Esophagus (tissue), 2 donors: Measurements from ENCODE around the gene BFAR. TPM values are rescaled to one million over a fixed set of nuclear protein-coding genes. Genes with fewer than 3 reads are reported as not detected.
"Not testable (repeated sequence)": the region's sequence is repeated elsewhere in the genome, so short reads cannot be mapped to it uniquely, and the experiment has no call there.

Experiments used
- H3K27ac ChIP-seq, 2 donors: one replicate each; pipeline ENCODE4 v1.5.1; 2013; ENCODE audit warnings: low read depth in 2 of 2, mild to moderate bottlenecking in 2 of 2, inconsistent platforms in 1 of 2, low read length in 1 of 2, moderate library complexity in 1 of 2
- H3K27me3 ChIP-seq, 2 donors: one replicate each; pipeline ENCODE4 v1.6.1; 2013; ENCODE audit warnings: low read length in 2 of 2, control low read depth in 1 of 2, mild to moderate bottlenecking in 1 of 2; ENCODE audit not compliant: insufficient read depth in 2 of 2, control insufficient read depth in 1 of 2
- H3K36me3 ChIP-seq, 2 donors: one replicate each; pipeline ENCODE4 v1.6.1; 2013; ENCODE audit warnings: low read length in 1 of 2; ENCODE audit not compliant: control insufficient read depth in 2 of 2, insufficient read depth in 2 of 2
- H3K4me1 ChIP-seq, 2 donors: one replicate each; pipeline ENCODE4 v1.6.1; 2013; ENCODE audit warnings: low read length in 1 of 2; ENCODE audit not compliant: control insufficient read depth in 2 of 2, insufficient read depth in 2 of 2
- H3K4me3 ChIP-seq, 2 donors: one replicate each; pipeline ENCODE4 v1.5.1; 2013; ENCODE audit warnings: low read length in 2 of 2, mild to moderate bottlenecking in 2 of 2, low read depth in 1 of 2, moderate library complexity in 1 of 2
- H3K9me3 ChIP-seq, 2 donors: one replicate each; pipeline ENCODE4 v1.6.1; 2013; ENCODE audit warnings: mild to moderate bottlenecking in 2 of 2, low read depth in 1 of 2, low read length in 1 of 2, moderate library complexity in 1 of 2; ENCODE audit not compliant: control insufficient read depth in 2 of 2, insufficient read depth in 1 of 2
- WGBS, 2 donors: extraction: QIAGEN DNeasy Blood & Tissue Kit; methylation state at CpG; one replicate each; pipeline ENCODE4 v1.1.7; 2013; 5-methylcytosine and 5-hydroxymethylcytosine counted together
- polyA plus RNA-seq, 2 donors: library from polyadenylated mRNA; stranded (reverse); fragments of 200-250 nt; gene quantifications; one replicate each; pipeline ENCODE4 v1.2.3, GENCODE V29; 2013
- donor health status: healthy with polysubstance abuse.
- donor health status: Bipolar disorder and iron deficiency.

Gene BFAR
- polyA plus RNA-seq, 2 donors, result 14.9 to 18.7 TPM

- H3K27ac ChIP-seq, result no peak overlapping the region
- no peaks in the 10 kb centered on the region for H3K36me3 ChIP-seq
- H3K9me3 ChIP-seq, result peaks cover 0 to 2% of the 10 kb centered on the region in 2 donors
- no peaks in the 10 kb centered on the region for H3K27me3 ChIP-seq
- WGBS, 2 donors, result 94 to 95% methylated on average over 4 of the region's 4 CpGs
- H3K4me1 ChIP-seq, result no peaks in the 10 kb centered on the region
- no peak overlapping the region for H3K4me3 ChIP-seq
Measured at GRCh38 chr16:14681115-14681514, 48.4 kb downstream of the BFAR start.

- Histone ChIP-seq H3K27ac (no peak overlapping the region), H3K9me3 (peaks cover 0 to 2% of the 10 kb centered on the region in 2 donors), H3K27me3 (no peaks in the 10 kb centered on the region), H3K4me3 (no peak overlapping the region), H3K4me1 (no peaks in the 10 kb centered on the region), H3K36me3 (no peaks in the 10 kb centered on the region)
- 71 to 78% methylated on average over 8 of the region's 8 CpGs for WGBS, 2 donors
Measured at GRCh38 chr16:14682121-14682520, 49.4 kb downstream of the BFAR start.

- H3K9me3 ChIP-seq, H3K4me1 ChIP-seq, H3K27ac ChIP-seq, H3K27me3 ChIP-seq, H3K36me3 ChIP-seq, H3K4me3 ChIP-seq: not testable (repeated sequence)
- 80 to 83% methylated on average over 15 of the region's 15 CpGs for whole genome bisulfite sequencing, 2 donors
Measured at GRCh38 chr16:14685870-14686793, 53.4 kb downstream of the BFAR start.

GRCh38 chr16:14694129-14694528 lies 61.4 kb downstream of the BFAR start, which contains the start of gene PLA2G10:
Gene PLA2G10 (minus strand): TSS chr16:14694308. CDS start chr16:14694229, 79 bp downstream.
- WGBS, 2 donors, result no CpG with 5 or more reads among the region's 28 CpGs

GRCh38 chr16:14701859-14702258 lies 69.1 kb downstream of the BFAR start:
- not testable (repeated sequence) for H3K27ac ChIP-seq, H3K4me3 ChIP-seq, H3K36me3 ChIP-seq, H3K27me3 ChIP-seq, H3K9me3 ChIP-seq, H3K4me1 ChIP-seq
- 25 to 36% methylated on average over 1 to 2 of the region's 7 CpGs for WGBS, 2 donors

More at GRCh38 chr16:14694129-14694528, 61.4 kb downstream of the BFAR start, which contains the start of gene PLA2G10:
- H3K36me3 ChIP-seq, H3K9me3 ChIP-seq, H3K4me1 ChIP-seq, H3K27me3 ChIP-seq, H3K27ac ChIP-seq, H3K4me3 ChIP-seq: not testable (repeated sequence)

GRCh38 chr16:14702672-14703071 lies 69.9 kb downstream of the BFAR start:
- WGBS, 2 donors, result no CpG with 5 or more reads among the region's 11 CpGs
- not testable (repeated sequence) for H3K4me1 ChIP-seq, H3K9me3 ChIP-seq, H3K36me3 ChIP-seq, H3K27me3 ChIP-seq, H3K4me3 ChIP-seq, H3K27ac ChIP-seq

DNA sequence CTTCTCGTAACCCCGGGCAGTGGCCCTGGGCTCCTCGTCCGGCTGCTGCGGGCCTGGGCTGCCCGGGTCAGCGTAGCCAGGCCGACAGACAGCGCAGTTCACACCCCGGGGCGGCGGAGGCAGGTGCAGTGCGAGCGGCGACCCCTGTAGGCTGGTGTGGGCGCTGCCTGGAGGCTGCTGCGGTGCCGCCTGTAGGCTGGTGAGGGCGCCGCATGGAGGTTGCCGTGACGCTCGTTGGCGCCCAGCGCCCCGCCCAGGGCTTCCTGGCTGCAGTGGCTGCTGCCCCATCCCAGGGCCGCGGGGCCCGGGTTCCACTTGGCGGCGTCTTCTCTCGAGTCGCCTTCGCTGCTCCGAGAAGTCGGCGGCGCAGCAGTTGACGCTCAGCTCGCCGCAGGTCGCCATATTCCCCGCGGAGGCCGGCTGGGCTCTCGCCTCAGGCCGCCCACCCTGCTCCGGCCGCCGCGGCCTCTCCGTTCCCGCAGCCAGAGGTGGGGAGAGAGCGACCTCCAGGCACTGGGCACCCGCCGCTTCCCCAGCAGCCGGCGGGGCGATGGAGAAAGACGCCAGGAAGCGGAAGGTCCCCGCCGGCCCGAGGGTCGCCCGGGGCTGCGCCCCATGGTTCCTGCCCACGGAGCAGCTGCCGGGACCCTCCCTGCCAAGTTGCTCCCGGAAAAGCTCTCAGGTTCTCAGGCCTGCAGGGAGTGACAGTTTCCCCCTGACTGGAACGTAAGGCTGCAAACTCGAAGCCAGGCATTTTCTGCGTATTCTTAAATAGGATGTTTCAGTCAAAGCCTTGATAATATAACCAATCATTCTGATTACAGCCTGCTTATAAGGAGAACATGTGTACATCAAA lies 70.6 kb downstream of the BFAR start, which contains the start of gene NPIPA3:
Gene NPIPA3 (plus strand): TSS at position 256 of the 856 bp plus-strand sequence. CDS start 5,533 bp downstream, outside the sequence.
- not testable (repeated sequence) for H3K4me1 ChIP-seq, H3K36me3 ChIP-seq, H3K9me3 ChIP-seq, H3K4me3 ChIP-seq, H3K27me3 ChIP-seq, H3K27ac ChIP-seq
- WGBS, 2 donors, result no CpG with 5 or more reads among the region's 73 CpGs

Other genes starting within 250 kb of the BFAR start
- gene PARN, start 2.7 kb upstream of the BFAR start, polyA plus RNA-seq, result 10 to 100 TPM in 1 of 2 donors, 1 to 10 TPM in 1; 5.5 to 11.9 TPM
- gene PLA2G10, start 61.4 kb downstream of the BFAR start, polyA plus RNA-seq, result under 1 TPM; 0.04 to 0.24 TPM
- 1 to 10 TPM; 1.0 to 2.3 TPM for gene NPIPA3, start 70.5 kb downstream of the BFAR start, polyA plus RNA-seq
- 1 to 10 TPM; 1.9 to 6.1 TPM for gene NPIPA2, start 109.6 kb downstream of the BFAR start, polyA plus RNA-seq
- gene NOMO1, start 200.8 kb downstream of the BFAR start, polyA plus RNA-seq, result 10 to 100 TPM in 1 of 2 donors, 1 to 10 TPM in 1; 7.9 to 20.0 TPM